ENCODE data around the gene TMEM196.

DNA sequence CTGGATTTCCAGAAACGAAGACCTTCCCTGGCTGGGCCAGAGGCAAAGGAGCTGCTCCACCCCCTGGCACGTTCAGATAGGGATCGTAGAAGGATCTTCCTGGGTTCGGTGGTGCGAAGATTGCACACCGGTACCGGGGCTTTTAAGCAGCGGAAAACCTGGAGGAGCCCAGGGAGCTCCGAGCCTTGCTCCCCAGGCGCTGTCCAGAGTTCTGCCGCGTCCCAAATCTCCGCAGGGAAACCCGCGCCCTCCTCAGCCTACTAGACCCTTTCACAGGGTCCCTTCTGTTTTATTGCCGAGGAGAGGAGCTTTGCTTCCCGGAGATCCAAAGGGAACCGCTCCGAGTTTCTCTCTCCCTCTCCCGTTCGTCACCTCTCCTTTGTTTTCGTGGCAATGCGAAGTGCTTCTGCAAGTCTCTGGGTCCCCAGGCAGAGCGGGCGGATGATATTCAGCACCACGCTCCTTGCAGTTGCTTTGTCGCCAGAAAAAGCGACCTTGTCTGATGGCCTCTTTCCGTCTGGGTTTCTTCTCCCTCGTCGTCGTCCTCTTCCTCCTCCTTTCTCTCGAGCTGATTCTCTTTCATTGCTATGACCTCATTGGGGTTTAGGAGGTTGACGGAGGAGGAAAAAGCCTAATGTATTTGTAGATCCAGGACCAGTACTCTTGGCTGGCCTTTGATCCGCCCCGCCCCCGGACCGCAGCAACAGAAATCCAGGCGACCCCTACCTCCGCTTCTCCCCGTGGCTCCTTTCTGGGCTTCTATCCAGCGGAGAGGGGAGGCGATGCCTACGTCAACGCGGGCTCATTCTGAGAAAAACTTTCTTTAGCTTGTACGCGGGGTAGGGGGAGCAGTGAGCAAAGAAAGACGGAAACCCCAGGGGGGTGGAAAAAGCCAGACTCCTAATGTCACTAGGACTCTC, at the start of gene TMEM196:
- TF ChIP-seq, protein P1, sequence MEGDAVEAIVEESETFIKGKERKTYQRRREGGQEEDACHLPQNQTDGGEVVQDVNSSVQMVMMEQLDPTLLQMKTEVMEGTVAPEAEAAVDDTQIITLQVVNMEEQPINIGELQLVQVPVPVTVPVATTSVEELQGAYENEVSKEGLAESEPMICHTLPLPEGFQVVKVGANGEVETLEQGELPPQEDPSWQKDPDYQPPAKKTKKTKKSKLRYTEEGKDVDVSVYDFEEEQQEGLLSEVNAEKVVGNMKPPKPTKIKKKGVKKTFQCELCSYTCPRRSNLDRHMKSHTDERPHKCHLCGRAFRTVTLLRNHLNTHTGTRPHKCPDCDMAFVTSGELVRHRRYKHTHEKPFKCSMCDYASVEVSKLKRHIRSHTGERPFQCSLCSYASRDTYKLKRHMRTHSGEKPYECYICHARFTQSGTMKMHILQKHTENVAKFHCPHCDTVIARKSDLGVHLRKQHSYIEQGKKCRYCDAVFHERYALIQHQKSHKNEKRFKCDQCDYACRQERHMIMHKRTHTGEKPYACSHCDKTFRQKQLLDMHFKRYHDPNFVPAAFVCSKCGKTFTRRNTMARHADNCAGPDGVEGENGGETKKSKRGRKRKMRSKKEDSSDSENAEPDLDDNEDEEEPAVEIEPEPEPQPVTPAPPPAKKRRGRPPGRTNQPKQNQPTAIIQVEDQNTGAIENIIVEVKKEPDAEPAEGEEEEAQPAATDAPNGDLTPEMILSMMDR (IDR thresholded peaks at IDR 0.05), result no peak
- TF ChIP-seq EZH2 (IDR thresholded peaks at IDR 0.05), result peak; percentile 48

All from neural progenitor cell (in vitro differentiated cells).